ENCODE results near the gene TTYH1.
"Not testable (repeated sequence)": the region's sequence is repeated elsewhere in the genome, so short reads cannot be mapped to it uniquely, and the experiment has no call there.

TTYH1 gene

DNA sequence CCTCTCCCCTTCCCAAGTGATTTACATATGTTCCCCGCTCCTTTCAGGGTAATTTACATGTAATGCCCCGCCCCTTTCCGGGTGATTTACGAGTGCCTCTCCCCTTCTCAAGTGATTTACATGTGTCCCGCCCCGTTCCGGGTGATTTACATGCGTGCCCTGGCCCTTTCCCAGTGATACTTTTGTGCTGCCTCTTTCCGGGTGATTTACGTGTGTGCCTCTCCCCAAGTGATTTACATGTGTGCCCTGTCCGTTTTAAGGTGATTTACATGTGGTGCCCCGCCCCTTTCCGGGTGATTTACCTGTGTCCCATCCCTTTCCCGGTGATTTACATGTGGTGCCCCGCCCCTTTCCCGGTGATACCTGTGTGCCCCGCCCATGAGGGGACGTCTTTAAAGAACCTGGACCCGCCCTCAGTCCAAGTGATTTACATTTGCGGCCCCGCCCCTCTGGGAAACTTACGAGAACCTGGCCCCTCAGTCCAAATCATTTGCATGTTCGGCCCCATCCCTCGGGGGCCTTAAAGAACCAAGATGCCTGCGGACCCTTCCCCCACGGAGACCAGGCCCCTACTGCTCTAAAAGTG lies 48.9 kb downstream of the TTYH1 start:
- Histone ChIP-seq H3K27ac (ENCODE audit: low read length) (peak overlapping the region; percentile 77), H3K9me3 (ENCODE audit: control insufficient read depth in 1 of 2, low read length in 2 of 2) (no peaks in the 10 kb centered on the region), H3K36me3 (ENCODE audit: control insufficient read depth in 1 of 2, insufficient read depth in 2 of 2, low read length in 2 of 2) (peaks cover 11 to 29% of the 10 kb centered on the region in 2 donors), H3K4me1 (ENCODE audit: control insufficient read depth in 1 of 2, insufficient read depth in 2 of 2, low read length in 2 of 2) (peaks cover 4 to 33% of the 10 kb centered on the region in 2 donors), H3K27me3 (ENCODE audit: low read depth, low read length) (no peaks in the 10 kb centered on the region), H3K4me3 (ENCODE audit: low read depth in 1 of 2, low read length in 2 of 2) (peak overlapping the region; percentile 60 to 69)

DNA sequence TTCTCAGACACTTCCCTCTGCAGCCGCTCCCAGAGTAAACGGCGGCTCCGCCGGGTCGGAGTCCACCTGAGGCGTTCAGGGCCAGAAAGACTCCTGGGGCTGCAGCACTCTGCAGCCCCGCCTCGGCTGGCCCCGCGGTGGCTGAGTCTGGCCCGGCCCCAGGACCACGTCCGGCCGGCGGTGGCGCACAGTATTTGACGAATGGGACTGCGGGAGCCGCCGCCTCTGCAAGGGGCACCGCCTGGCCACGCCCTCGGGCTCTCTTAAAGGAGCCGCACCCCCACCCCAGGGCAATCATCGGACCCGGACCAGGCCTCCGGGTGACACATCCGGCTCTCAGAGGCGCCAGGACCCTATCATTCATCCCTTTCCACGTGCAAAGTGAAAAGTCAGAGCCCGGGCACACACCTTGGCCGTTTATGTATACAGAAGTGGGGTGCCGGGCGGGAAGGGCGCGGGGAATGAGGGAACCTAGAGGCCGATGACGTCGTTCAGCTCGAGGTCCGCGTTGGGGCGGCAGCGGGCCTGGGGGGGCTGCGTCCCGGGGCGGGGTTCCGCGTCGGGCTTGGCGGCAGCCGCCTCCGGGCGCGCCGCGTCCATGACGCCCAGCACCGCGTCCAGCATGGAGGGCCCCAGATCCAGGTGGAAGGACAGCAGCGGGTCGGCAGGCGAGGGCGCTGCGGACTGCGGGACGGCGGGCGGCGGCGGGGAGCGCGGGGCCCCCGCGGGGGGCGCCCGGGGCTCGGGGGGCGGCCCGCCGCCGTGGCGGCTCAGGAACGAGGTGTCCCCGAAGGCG lies 49.6 kb downstream of the TTYH1 start:
- Histone ChIP-seq H3K36me3 (ENCODE audit: control insufficient read depth in 1 of 2, insufficient read depth in 2 of 2, low read length in 2 of 2) (peaks cover 4 to 22% of the 10 kb centered on the region in 2 donors), H3K27ac (ENCODE audit: low read length) (peak overlapping the region; percentile 77), H3K4me1 (ENCODE audit: control insufficient read depth in 1 of 2, insufficient read depth in 2 of 2, low read length in 2 of 2) (peaks cover 4 to 33% of the 10 kb centered on the region in 2 donors), H3K9me3 (ENCODE audit: control insufficient read depth in 1 of 2, low read length in 2 of 2) (no peaks in the 10 kb centered on the region), H3K27me3 (ENCODE audit: low read depth, low read length) (no peaks in the 10 kb centered on the region), H3K4me3 (ENCODE audit: low read depth in 1 of 2, low read length in 2 of 2) (peak overlapping the region; percentile 60 to 69)

DNA sequence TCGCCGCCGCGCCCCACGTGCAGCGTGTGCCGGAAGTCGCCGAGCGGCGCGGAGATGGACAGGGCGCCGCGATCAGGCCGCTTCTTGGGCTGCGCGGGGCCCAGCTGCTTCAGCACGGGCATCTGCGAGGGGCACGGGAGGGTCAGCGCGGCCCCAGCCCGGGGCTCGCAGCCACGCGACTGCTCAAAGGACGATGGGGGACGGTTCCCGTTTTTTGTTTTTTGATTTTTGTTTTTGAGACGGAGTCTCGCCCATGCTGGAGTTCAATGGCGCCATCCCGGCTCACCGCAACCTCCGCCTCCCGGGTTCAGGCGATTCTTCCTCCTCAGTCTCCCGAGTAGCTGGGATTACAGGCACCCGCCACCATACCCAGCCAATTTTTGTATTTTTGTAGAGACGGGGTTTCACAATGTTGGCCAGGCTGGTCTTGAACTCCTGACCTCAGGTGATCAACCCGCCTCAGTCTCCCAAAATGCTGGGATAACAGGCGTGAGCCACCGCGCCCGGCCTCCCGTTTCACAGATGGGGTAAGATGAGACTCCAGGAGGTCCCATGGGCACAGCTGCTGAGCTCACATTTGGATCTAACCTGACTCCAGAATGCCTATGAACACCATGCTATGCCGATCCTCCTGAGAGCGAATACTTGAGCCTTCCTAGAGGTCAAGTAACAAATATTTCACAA lies 50.3 kb downstream of the TTYH1 start:
- Histone ChIP-seq H3K36me3 (ENCODE audit: control insufficient read depth in 1 of 2, insufficient read depth in 2 of 2, low read length in 2 of 2) (peaks cover 0 to 16% of the 10 kb centered on the region in 2 donors), H3K4me1 (ENCODE audit: control insufficient read depth in 1 of 2, insufficient read depth in 2 of 2, low read length in 2 of 2) (peaks cover 8 to 29% of the 10 kb centered on the region in 2 donors), H3K27ac (ENCODE audit: low read length) (no peak overlapping the region), H3K27me3 (ENCODE audit: low read depth, low read length) (no peaks in the 10 kb centered on the region), H3K9me3 (ENCODE audit: control insufficient read depth in 1 of 2, low read length in 2 of 2) (no peaks in the 10 kb centered on the region), H3K4me3 (ENCODE audit: low read depth in 1 of 2, low read length in 2 of 2) (no peak overlapping the region)

DNA sequence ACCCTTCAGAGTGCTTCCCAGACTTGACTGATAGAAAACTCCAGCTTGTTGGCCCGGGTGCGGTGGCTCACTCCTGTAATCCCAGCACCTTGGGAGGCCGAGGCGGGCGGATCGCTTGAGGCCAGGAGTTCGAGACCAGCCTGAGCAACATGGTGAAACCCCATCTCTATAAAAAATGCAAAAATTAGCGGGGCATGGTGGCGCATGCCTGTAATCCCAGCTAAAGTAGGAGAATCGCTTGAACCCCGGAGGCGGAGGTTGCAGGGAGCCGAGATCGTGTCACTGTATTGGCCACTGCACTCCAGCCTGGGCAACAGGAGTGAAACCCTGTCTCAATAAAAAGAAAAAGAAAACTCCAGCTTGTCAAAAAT lies 50.8 kb downstream of the TTYH1 start:
- H3K27me3 ChIP-seq (ENCODE audit: low read depth, low read length); H3K27ac ChIP-seq (ENCODE audit: low read length); H3K9me3 ChIP-seq (ENCODE audit: control insufficient read depth in 1 of 2, low read length in 2 of 2); H3K4me3 ChIP-seq (ENCODE audit: low read depth in 1 of 2, low read length in 2 of 2): not testable (repeated sequence)
- peaks cover 0 to 11% of the 10 kb centered on the region in 2 donors for H3K36me3 ChIP-seq (ENCODE audit: control insufficient read depth in 1 of 2, insufficient read depth in 2 of 2, low read length in 2 of 2)
- peaks cover 11 to 33% of the 10 kb centered on the region in 2 donors for H3K4me1 ChIP-seq (ENCODE audit: control insufficient read depth in 1 of 2, insufficient read depth in 2 of 2, low read length in 2 of 2)

DNA sequence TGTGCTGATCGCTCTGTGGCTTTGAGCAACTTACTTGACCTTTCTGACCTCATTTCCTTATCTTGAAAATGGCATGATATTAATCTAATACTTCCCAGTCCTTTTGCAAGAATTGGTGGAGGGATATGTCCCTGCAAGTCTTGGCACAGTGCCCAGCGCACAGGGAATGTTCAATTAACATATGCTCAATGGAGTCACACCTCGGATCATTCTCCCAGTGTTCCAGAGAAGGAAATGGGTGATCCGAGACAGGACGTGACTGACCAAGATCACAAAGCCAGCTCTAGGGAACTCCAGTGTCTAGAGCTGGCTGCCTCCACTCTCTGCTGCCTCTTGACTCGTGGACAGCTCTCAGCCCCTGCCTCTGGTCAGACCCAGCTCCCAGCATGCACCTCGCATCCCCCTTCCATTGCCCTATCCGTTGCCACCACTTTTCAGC lies 54.3 kb downstream of the TTYH1 start:
- peak overlapping the region; percentile 85 for H3K27ac ChIP-seq (ENCODE audit: low read length)

DNA sequence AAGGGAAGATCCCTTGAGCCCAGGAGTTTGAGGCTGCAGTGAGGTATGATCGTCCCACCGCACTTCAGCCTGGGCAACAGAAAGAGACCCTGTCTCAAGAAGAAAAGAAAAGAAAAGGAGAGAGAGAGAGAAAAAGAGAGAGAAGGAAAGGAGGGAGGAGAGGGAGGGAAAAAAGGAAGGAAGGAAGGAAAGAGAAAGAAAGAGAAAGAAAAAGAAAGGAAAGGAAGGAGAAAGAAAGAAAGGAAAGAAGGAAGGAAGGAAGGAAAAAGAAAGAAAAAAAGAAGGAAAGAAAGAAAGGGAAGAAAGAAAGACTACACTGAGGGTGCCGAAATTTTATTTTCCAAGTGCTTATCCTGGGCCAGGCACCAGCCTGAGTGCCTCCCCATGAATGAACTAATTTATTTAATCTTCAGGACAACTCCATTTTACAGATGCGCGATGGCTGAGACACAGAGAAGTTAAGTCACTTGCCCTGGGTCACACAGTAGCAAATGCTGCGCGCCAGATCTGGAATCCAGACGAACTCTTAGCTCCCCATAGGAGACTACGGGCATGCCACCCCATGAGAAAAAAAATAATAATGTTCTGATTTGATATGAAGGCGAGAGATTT lies 55.1 kb downstream of the TTYH1 start:
- no peaks in the 10 kb centered on the region for H3K9me3 ChIP-seq (ENCODE audit: control insufficient read depth in 1 of 2, low read length in 2 of 2)
- no peaks in the 10 kb centered on the region for H3K27me3 ChIP-seq (ENCODE audit: low read depth, low read length)
- no peaks in the 10 kb centered on the region for H3K36me3 ChIP-seq (ENCODE audit: control insufficient read depth in 1 of 2, insufficient read depth in 2 of 2, low read length in 2 of 2)
- H3K27ac ChIP-seq (ENCODE audit: low read length) = peak overlapping the region; percentile 85
- H3K4me3 ChIP-seq (ENCODE audit: low read depth in 1 of 2, low read length in 2 of 2) = peak overlapping the region; percentile 48 to 61
- peaks cover 7 to 11% of the 10 kb centered on the region in 2 donors for H3K4me1 ChIP-seq (ENCODE audit: control insufficient read depth in 1 of 2, insufficient read depth in 2 of 2, low read length in 2 of 2)

More for the DNA sequence above, 54.3 kb downstream of the TTYH1 start:
- Histone ChIP-seq H3K9me3 (ENCODE audit: control insufficient read depth in 1 of 2, low read length in 2 of 2) (no peaks in the 10 kb centered on the region), H3K36me3 (ENCODE audit: control insufficient read depth in 1 of 2, insufficient read depth in 2 of 2, low read length in 2 of 2) (no peaks in the 10 kb centered on the region), H3K4me3 (ENCODE audit: low read depth in 1 of 2, low read length in 2 of 2) (peak overlapping the region in 1 of 2 donors; percentile 23), H3K27me3 (ENCODE audit: low read depth, low read length) (no peaks in the 10 kb centered on the region), H3K4me1 (ENCODE audit: control insufficient read depth in 1 of 2, insufficient read depth in 2 of 2, low read length in 2 of 2) (peaks cover 7 to 11% of the 10 kb centered on the region in 2 donors)

DNA sequence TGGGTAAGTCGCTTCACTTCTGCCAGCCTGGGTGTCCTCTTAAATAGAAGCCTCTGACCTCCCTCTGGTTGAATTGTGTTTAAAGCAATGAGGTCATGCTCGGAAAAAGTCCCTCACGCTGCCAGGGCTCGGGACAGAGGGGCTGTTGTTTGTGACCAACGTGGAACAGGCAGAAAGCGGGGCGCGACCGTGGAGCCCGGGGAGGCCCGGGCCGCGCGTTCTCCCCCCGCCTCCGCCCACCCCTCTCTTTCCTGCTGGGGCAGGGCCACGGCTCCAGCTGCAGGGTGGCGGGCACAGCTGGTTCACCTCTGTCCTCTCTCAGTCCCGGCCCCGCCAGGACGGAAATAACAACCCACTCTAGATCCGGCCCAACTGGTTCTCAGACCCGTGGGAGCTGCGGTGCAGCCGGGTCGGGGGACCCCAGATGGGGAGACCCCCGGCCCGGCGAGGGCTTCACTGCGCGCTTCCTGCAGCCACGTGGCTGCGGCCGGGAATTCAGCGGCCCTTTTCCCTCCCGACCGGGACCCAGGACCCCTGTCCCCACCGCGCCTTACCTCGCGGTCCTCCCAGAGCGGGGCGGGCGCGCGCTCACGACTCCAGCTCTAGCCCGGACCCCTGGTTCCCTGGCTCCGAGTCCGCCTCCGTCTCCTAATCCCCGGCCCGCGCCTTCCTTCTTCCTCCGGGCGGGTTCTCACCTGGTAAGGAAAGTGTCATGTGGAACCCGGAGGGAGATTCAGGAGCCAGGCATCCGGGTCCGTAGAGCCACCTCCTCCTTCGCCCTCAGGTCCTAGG lies 55.9 kb downstream of the TTYH1 start:
- Histone ChIP-seq H3K4me3 (ENCODE audit: low read depth in 1 of 2, low read length in 2 of 2) (peak overlapping the region; percentile 48 to 61), H3K27me3 (ENCODE audit: low read depth, low read length) (no peaks in the 10 kb centered on the region), H3K27ac (ENCODE audit: low read length) (peak overlapping the region; percentile 85)

DNA sequence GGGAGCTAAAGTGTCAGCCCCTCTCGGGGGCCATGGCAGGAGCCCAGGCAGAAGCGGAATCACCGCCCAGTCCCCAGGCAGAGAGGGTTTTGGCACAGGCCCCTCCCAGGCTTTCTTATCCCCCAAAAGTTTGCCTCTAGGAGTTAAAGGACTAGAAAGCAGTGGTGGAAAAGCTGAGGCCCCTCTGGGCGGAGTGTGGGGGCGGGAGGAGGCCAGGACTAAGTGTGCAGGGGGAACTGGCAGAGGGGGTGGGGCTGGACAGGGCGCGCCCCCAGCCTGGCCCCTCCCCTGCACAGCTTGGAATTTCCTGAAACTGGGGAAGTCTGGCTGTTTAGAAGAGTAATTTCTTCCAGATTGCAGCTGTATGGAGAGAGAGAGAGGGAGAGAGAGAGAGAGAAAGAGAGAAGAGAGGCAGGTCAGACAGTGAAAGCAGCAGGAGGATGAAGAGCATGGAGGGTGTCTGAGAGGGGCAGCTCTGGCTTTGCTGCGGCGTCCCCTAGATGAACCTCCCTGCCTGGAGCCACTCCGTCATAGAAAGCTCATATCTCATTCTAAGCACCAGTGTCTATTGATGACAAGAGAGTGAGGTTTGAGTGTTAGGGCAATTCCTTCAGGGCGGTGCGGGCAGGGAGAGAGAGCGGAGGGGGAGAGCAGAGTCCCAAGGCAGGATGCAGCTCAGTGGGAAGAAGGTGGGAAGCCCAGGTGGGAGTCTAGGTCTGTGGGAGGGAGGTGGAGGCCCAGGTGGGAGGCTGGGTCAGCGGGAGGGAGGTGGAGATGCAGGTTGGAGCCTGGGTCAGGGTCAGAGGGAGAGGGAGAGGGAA lies 58.0 kb downstream of the TTYH1 start, which contains the start of gene CDC42EP5:
CDC42EP5 (minus strand) TSS at position 226 of the 821 bp plus-strand sequence. CDS start 7,749 bp downstream, outside the sequence.
- H3K4me3 ChIP-seq (ENCODE audit: low read depth in 1 of 2, low read length in 2 of 2) = peak within 1 kb of the TSS; percentile 43 to 44
- no peaks in the 10 kb centered on the region for H3K27me3 ChIP-seq (ENCODE audit: low read depth, low read length)
- peaks cover 7 to 11% of the 10 kb centered on the region in 2 donors for H3K4me1 ChIP-seq (ENCODE audit: control insufficient read depth in 1 of 2, insufficient read depth in 2 of 2, low read length in 2 of 2)
- H3K27ac ChIP-seq (ENCODE audit: low read length) = peak within 1 kb of the TSS; percentile 77
- H3K9me3 ChIP-seq (ENCODE audit: control insufficient read depth in 1 of 2, low read length in 2 of 2) = no peaks in the 10 kb centered on the region
- H3K36me3 ChIP-seq (ENCODE audit: control insufficient read depth in 1 of 2, insufficient read depth in 2 of 2, low read length in 2 of 2) = no peaks in the 10 kb centered on the region

More for the DNA sequence above, 55.9 kb downstream of the TTYH1 start:
- no peaks in the 10 kb centered on the region for H3K9me3 ChIP-seq (ENCODE audit: control insufficient read depth in 1 of 2, low read length in 2 of 2)
- H3K36me3 ChIP-seq (ENCODE audit: control insufficient read depth in 1 of 2, insufficient read depth in 2 of 2, low read length in 2 of 2) = no peaks in the 10 kb centered on the region
- peaks cover 7 to 11% of the 10 kb centered on the region in 2 donors for H3K4me1 ChIP-seq (ENCODE audit: control insufficient read depth in 1 of 2, insufficient read depth in 2 of 2, low read length in 2 of 2)

DNA sequence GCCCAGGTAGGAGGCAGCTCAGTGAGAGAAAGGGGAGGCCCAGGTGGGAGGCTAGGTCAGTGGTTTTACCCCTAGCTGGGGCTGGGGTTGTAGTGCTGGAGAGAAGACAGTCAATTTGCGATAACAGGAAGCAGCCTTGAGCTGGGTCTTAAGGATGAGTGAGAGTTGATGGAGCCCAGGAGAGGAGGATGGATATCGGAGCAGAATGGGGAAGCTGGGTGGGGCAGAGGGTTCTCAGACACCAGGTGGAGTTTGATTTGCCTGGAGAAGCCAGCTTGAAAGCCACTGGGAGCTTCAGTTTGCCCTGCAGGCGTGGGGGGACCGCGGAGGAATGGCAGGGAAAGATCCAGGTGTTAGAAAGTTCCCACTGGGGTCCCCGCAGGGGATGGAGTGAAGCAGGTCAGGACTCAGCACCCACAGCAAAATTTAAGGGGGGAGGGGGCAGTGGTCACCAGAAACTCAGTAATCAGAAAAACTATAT lies 58.7 kb downstream of the TTYH1 start:
- peaks cover 7 to 11% of the 10 kb centered on the region in 2 donors for H3K4me1 ChIP-seq (ENCODE audit: control insufficient read depth in 1 of 2, insufficient read depth in 2 of 2, low read length in 2 of 2)
- H3K36me3 ChIP-seq (ENCODE audit: control insufficient read depth in 1 of 2, insufficient read depth in 2 of 2, low read length in 2 of 2) = no peaks in the 10 kb centered on the region
- peak overlapping the region; percentile 77 for H3K27ac ChIP-seq (ENCODE audit: low read length)
- no peaks in the 10 kb centered on the region for H3K9me3 ChIP-seq (ENCODE audit: control insufficient read depth in 1 of 2, low read length in 2 of 2)
- peak overlapping the region in 1 of 2 donors; percentile 43 for H3K4me3 ChIP-seq (ENCODE audit: low read depth in 1 of 2, low read length in 2 of 2)
- no peaks in the 10 kb centered on the region for H3K27me3 ChIP-seq (ENCODE audit: low read depth, low read length)

DNA sequence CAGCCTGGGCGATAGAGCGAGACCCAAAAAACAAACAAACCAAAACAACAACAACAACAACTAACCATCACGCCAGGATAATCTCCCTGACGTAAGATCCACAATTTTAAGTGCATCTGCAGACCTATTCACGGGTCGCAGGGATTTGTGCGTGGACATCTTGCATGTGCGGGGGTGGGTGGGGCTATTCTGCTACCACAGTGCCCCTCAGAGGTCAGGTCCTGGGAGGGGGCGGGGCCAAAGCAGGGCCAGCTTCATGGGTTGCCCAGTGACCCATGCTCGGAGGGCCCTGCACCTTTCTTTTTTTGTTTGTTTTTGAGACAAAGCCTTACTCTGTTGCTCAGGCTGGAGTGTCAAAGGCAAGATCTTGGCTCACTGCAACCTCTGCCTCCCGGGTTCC lies 60.4 kb downstream of the TTYH1 start:
- Histone ChIP-seq H3K4me1 (ENCODE audit: control insufficient read depth in 1 of 2, insufficient read depth in 2 of 2, low read length in 2 of 2) (peaks cover 2 to 7% of the 10 kb centered on the region in 2 donors), H3K27me3 (ENCODE audit: low read depth, low read length) (no peaks in the 10 kb centered on the region), H3K27ac (ENCODE audit: low read length) (no peak overlapping the region), H3K9me3 (ENCODE audit: control insufficient read depth in 1 of 2, low read length in 2 of 2) (no peaks in the 10 kb centered on the region), H3K4me3 (ENCODE audit: low read depth in 1 of 2, low read length in 2 of 2) (no peak overlapping the region), H3K36me3 (ENCODE audit: control insufficient read depth in 1 of 2, insufficient read depth in 2 of 2, low read length in 2 of 2) (no peaks in the 10 kb centered on the region)
